Stimulated activated CD4-positive, alpha-beta T cell treated with anti-CD3 and anti-CD28 coated beads, Interleukin-2, amount 100 ng/mL, for 48 hours (primary cell): ENCODE data around the gene STX17.
"Not testable (repeated sequence)": the region's sequence is repeated elsewhere in the genome, so short reads cannot be mapped to it uniquely, and the experiment has no call there.

Experiments
- DNase-seq, 2 donors: peaks; one replicate each; pipeline ENCODE4 v3.0.0-alpha.2; 2020

Gene STX17

GRCh38 chr9:99973455-99973854 is 67.0 kb downstream of the STX17 start:
- no peak for DNase-seq

GRCh38 chr9:99977033-99977792 is 70.8 kb downstream of the STX17 start:
- no peak for DNase-seq

- no peak for DNase-seq
These were observed 71.8 kb downstream of the STX17 start for GRCh38 chr9:99978221-99978620.

- no peak for DNase-seq
These were observed 74.1 kb downstream of the STX17 start for GRCh38 chr9:99980598-99980997.

GRCh38 chr9:99986642-99987041 is 80.2 kb downstream of the STX17 start:
- DNase-seq: no peak

- DNase-seq: not testable (repeated sequence)
These were observed 84.1 kb downstream of the STX17 start for GRCh38 chr9:99990508-99990907.

- no peak for DNase-seq
These were observed 91.8 kb downstream of the STX17 start for GRCh38 chr9:99998266-99998665.

GRCh38 chr9:99998866-99999265 is 92.4 kb downstream of the STX17 start:
- no peak for DNase-seq

- no peak for DNase-seq
These were observed 93.3 kb downstream of the STX17 start for GRCh38 chr9:99999797-100000196.

- DNase-seq: peak; percentile 39 to 49
These were observed 104.7 kb downstream of the STX17 start for GRCh38 chr9:100011062-100011681.

- DNase-seq: no peak
These were observed 105.8 kb downstream of the STX17 start for GRCh38 chr9:100012279-100012678.

GRCh38 chr9:100013573-100013972 is 107.1 kb downstream of the STX17 start:
- no peak for DNase-seq

- no peak for DNase-seq
These were observed 108.4 kb downstream of the STX17 start for GRCh38 chr9:100014846-100015245.

- DNase-seq: no peak
These were observed 113.1 kb downstream of the STX17 start for GRCh38 chr9:100019541-100019940.
